Bronchial epithelial cell (primary cell): Measurements from ENCODE around the gene IP6K1. TPM values are rescaled to one million over a fixed set of nuclear protein-coding genes. Genes with fewer than 3 reads are reported as not detected.
A peak's percentile ranks its signal among the peaks of the same experiment; 100 is the strongest.
"Not testable (repeated sequence)": the region's sequence is repeated elsewhere in the genome, so short reads cannot be mapped to it uniquely, and the experiment has no call there.

ENCODE experiments used
- DNase-seq: peaks from one replicate; pipeline ENCODE4 v3.0.0-alpha.2; 2010; ENCODE audit warnings: low read depth
- FAIRE-seq: peaks from 2 replicates; lab custom pipeline; 2011; peaks lifted over from hg19 to GRCh38; lab: Jason Lieb, UNC
- H3K27me3 ChIP-seq: 2 replicates; pipeline ENCODE4 v1.5.1; 2011; ENCODE audit warnings: low read length; ENCODE audit not compliant: control insufficient read depth, insufficient read depth
- H3K36me3 ChIP-seq: 2 replicates; pipeline ENCODE4 v1.5.1; 2011; ENCODE audit warnings: low read length; ENCODE audit not compliant: control insufficient read depth, insufficient read depth
- H3K4me3 ChIP-seq: 2 replicates; pipeline ENCODE4 v1.5.1; 2011; ENCODE audit warnings: mild to moderate bottlenecking, low read depth, low read length, control low read depth
- CTCF ChIP-seq: IDR thresholded peaks from 2 replicates; pipeline ENCODE4 v1.5.1; 2011; ENCODE audit warnings: mild to moderate bottlenecking, moderate library complexity, low read length, control low read depth, inconsistent platforms; ENCODE audit not compliant: insufficient read depth, severe bottlenecking
- total RNA-seq: library from RNA; depleted of rRNA; stranded (reverse); fragments of >200 nt; gene quantifications from 2 replicates; pipeline ENCODE4 v1.2.1, GENCODE V29; 2014

Gene IP6K1
- total RNA-seq, 1 donor from 2014 or later = 20.3 TPM

GRCh38 chr3:49790626-49791411 lies 4.5 kb upstream of the IP6K1 start:
- FAIRE-seq (no peak), DNase-seq (peak; percentile 21)
- Histone ChIP-seq H3K4me3 (no peak overlapping the region), H3K36me3 (no peaks in the 10 kb centered on the region), H3K27me3 (no peaks in the 10 kb centered on the region)
- TF ChIP-seq CTCF = no peak

- no peak for TF ChIP-seq CTCF
- FAIRE-seq = no peak
Observed at GRCh38 chr3:49788056-49788455, 1.7 kb upstream of the IP6K1 start.

GRCh38 chr3:49787536-49787935 lies 1.2 kb upstream of the IP6K1 start:
- no peak for TF ChIP-seq CTCF
- FAIRE-seq (no peak), DNase-seq (no peak)
- Histone ChIP-seq H3K4me3 (no peak overlapping the region), H3K27me3 (no peaks in the 10 kb centered on the region), H3K36me3 (peaks cover 2% of the 10 kb centered on the region)

More at GRCh38 chr3:49788056-49788455, 1.7 kb upstream of the IP6K1 start:
- peaks cover 2% of the 10 kb centered on the region for H3K36me3 ChIP-seq
- DNase-seq = no peak
- no peak overlapping the region for H3K4me3 ChIP-seq
- no peaks in the 10 kb centered on the region for H3K27me3 ChIP-seq

GRCh38 chr3:49787182-49787464 lies 781 bp upstream of the IP6K1 start:
- Histone ChIP-seq H3K4me3 (no peak overlapping the region), H3K36me3 (peaks cover 2% of the 10 kb centered on the region), H3K27me3 (no peaks in the 10 kb centered on the region)
- DNase-seq = peak; percentile 65
- no peak for TF ChIP-seq CTCF
- peak; percentile 62 for FAIRE-seq

- TF ChIP-seq CTCF = no peak
- FAIRE-seq = peak; percentile 81
- Histone ChIP-seq H3K36me3 (peaks cover 2% of the 10 kb centered on the region), H3K27me3 (no peaks in the 10 kb centered on the region), H3K4me3 (peak overlapping the region; percentile 91)
- no peak for DNase-seq
Observed at GRCh38 chr3:49785565-49786356, 581 bp downstream of the IP6K1 start.

GRCh38 chr3:49782277-49782676 lies 4.1 kb downstream of the IP6K1 start:
- H3K36me3 ChIP-seq, DNase-seq: not testable (repeated sequence)

More at GRCh38 chr3:49782277-49782676, 4.1 kb downstream of the IP6K1 start:
- not testable (repeated sequence) for H3K27me3 ChIP-seq, FAIRE-seq, H3K4me3 ChIP-seq
